Inflammatory macrophage treated with lipopolysaccharide for 4 hours (primary cell): ENCODE measurements around the gene RDH13.
A peak's percentile ranks its signal among the peaks of the same experiment; 100 is the strongest.
"Not testable (repeated sequence)": the region's sequence is repeated elsewhere in the genome, so short reads cannot be mapped to it uniquely, and the experiment has no call there.

ENCODE experiments used
- DNase-seq: peaks from one replicate; pipeline ENCODE4 v3.0.0-alpha.2; 2020

RDH13 gene

DNA sequence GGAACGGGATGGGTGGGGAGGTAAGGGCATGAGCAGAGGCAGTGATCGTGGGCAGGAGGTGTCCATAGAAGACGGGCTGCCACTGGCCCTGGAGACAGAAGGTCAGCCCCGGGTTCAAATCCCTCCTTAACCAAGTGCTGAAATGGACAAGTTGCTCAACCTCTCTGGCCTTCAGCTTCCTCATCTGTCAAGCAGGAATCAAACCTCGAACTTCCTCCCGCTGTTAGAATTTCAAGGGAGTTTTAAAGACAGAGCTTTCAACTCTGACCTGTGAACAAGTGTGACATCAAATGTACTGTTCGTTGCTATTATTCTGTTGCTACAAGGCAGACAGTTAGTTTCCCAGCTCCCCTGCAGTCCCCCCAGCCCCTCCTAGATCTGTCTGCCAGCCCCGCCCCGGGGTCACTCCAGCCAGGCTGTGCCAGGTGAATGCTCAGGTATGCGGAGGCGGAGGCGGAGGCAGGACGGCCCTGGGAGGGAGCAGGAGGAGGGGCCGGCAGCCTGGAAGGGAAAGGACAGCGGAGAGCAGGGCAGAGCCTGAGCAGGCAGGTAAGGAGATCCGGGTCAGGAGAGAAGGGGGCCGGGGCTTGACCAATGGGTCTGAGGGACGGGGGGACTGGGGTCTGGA, 12.5 kb upstream of the RDH13 start, which contains the start of gene EPS8L1:
Gene EPS8L1 (plus strand): TSS at position 499 of the 628 bp plus-strand sequence. CDS start 576 bp downstream, outside the sequence.
- DNase-seq = peak; percentile 75

DNA sequence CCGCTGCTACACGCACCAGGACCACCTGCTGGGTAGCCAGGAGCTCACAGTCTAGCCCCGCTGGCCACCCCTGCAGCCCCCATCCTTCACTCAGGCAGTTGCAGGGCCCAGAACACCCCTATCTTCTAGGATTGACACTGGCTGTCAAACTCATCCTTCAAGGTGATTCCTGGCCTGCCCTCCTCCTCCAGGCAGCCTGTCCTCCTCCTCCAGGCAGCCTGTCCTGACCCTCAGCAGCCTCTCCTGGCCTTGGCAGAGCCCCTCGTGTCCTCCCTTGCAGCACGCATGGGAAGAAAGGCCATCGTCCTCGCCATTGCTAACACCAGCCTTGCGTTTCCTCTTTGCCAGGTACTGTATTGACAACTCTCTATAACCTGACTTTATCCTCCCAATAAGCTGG, 9.0 kb upstream of the RDH13 start:
- no peak for DNase-seq

DNA sequence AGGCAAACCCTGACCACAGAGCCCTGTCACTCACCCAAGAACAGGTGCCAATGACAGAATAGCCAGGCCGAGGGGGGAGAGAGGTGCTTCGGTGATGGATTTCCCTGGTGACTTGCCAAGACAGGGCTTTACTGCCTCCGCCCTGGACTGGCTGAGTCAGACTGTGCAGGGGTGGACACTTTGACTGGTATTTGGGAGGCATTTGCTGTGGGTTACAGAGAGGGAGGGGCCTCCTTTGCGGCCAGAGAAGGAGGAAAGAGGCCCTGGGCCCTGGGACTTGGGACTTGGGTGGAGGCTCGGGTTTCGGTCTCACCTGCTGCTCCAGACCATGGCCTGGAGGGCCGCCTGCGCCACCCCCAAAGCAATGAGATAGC, 8.2 kb upstream of the RDH13 start:
- DNase-seq = peak; percentile 54

DNA sequence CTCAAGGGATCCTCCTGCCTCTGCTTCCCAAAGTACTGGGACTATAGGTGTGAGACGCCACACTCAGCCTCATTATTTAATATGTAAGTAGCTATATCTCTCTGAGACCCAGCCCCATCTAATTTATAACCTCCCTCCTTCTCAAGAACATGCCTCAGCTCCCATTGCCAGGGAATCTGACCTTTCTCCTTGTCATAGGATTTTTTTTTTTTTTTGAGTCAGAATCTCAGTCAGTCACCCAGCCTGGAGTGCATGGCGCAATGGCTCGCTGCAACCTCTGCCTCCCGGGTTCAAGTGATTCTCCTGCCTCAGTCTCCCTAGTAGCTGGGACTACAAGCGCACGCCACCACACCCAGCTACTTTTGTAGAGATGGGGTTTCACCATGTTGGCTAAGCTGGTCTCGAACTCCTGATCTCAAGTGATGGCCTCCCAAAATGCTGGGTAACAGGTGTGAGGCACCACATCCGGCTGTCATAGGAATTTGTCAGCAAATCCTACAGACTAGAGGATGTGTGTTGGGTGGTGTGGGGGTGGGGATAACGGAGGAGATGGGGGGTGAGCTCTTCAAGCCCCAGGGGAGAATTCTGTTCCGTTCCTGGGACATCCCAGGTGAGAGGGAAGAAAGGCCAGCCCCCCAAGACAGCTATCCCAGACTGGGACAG, 7.6 kb upstream of the RDH13 start:
- DNase-seq = no peak

DNA sequence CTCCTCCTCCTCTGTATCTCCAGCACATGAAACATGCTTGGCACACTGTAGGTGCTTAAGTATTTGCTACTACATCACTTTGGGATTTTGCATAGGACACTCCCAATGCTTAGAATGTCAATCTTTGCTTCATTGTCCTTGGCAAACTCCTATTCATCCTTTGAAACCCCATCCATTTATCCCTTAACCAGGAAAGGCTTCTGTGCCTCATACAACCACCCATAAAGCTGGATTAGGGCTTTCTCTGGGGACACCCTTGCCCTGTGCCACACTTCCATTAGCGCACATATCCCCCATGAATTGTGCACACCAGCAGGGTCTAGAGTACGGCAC, 6.9 kb upstream of the RDH13 start:
- no peak for DNase-seq

DNA sequence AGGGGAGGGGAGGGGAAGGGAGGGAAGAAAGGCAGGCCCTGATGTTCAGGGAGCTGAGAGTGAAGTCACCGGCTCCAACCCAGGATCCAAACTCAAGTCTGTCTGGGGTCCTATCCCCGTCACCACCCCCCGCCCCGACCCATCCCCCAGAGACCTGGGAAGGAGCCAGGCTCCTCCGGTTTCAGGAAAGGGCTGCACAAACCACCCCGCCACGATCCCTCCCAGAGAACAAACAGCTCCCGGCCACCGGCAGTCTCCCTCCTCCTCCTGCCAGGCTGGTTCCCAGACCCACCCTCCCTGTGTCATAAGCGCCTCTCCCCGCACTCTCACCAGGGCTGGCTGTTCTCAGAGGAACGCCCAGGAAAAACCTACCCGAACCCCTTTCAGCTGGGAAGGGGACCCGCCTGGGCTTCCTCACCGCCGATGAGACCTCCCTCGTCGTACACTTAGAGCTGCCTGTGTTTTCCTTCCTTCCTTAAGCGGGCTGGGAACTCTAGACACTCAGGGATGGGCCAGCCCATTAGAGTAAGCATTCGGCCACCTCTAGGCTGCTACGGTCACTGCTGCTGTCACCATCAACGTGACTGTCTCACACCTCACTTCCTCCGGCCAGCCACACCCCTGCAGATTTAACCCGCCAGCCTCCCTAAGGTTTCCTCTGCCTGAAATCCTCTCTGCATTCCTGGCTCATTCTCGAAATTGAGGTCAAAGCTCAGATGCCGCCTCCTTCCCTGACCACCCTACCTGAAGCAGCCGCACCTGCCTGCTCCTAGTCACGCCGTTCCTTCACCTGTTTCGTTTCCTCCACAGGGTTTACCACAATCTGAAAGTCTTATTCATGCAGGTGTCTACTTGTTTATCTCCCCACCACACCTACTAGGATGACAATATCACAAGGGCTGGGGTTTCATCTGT, 6.3 kb upstream of the RDH13 start:
- peak; percentile 47 for DNase-seq

DNA sequence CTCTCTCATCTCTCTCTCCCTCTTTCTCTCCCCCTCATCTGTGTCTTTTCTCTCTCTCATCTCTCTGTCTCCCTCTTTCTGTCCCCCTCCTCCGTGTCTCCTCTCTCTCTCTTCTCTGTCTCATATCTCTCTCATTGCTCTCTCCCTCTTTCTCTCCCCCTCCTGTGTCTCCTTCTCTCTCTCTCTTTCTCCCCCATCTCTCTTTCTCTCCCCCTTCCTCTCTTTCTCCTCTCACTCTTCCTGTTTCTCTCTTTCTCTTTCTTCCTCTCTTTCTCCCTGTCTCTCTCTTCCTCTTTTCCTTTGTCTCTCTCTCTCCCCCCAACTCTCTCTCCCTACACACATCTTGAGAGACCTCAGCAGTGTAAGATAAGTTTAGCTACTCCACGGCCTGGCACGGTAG, 4.9 kb upstream of the RDH13 start:
- DNase-seq = no peak

DNA sequence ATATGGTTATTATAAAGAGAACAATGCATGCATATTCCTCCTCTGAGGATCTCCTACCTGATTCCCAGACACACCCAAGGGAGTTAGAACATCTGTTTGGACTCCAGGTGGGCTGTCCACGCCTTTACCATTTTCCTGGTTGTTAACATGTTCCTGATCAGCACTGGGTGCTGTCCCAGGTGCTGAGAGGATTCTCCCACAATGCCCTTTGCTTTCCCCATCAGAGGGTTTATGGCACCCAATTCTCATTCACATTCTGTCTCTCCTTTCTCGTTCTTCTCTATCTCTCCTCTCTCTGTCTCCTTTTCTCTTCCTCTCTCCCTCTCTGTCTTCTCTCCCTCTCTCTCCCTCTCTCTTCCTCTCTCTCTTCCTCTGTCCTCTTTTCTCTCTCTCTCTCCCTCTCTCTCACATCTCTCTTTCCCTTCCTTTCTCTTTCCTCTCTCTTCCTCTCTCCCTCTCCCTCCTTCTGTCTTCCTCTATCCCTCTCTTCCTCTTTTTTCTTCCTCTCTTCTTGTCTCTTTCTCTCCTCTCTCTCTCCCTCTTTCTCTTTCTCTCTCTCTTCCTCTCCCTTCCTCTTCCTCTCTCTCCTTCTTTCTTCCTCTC, 3.3 kb upstream of the RDH13 start:
- DNase-seq = no peak

DNA sequence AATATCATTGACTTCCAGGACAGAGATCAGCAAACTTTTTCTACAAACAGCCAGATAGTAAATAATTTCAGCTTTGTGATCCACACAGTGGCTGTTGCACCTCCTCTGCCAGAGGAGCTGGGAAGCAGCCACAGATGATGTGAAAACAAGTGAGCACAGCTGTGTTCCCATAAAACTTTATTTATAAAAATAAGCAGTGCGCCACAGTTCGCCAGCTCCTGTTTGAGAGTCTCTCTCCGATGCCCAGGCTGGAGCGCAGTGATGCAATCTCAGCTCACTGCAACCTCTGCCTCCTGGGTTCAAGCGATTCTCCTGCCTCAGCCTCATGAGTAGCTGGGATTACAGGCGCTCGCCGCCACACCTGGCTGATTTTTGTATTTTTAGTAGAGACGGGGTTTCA, 2.6 kb upstream of the RDH13 start:
- DNase-seq = not testable (repeated sequence)

DNA sequence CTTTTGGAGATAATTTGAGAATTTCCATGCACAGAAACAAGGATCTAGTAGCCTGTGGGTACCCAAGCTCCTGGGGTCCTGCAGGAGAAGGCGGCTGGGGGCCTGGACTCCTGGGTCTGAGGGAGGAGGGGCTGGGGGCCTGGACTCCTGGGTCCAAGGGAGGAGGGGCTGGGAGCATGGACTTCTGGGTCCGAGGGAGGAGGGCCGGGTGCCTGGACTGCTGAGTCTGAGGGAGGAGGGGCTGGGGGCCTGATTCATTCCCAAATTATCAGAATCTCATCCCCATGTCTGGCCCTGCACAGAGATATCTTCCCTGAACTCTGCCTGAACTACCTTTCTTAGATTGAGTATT, 520 bp upstream of the RDH13 start:
- DNase-seq = no peak

DNA sequence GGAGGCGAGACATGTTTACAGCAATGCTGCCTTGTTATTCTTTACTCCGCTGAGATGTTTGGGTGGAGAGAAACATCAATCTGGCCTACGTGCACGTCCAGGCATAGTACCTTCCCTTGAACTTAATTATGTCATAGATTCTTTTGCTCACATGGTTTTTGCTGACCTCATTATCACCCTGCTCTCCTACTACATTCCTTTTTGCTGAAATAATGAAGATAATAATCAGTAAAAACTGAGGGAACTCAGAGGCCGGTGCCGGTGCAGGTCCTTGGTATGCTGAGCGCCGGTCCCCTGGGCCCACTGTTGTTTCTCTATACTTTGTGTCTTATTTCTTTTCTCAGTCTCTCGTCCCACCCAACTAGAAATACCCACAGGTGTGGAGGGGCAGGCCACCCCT, 2.7 kb downstream of the RDH13 start:
- not testable (repeated sequence) for DNase-seq

DNA sequence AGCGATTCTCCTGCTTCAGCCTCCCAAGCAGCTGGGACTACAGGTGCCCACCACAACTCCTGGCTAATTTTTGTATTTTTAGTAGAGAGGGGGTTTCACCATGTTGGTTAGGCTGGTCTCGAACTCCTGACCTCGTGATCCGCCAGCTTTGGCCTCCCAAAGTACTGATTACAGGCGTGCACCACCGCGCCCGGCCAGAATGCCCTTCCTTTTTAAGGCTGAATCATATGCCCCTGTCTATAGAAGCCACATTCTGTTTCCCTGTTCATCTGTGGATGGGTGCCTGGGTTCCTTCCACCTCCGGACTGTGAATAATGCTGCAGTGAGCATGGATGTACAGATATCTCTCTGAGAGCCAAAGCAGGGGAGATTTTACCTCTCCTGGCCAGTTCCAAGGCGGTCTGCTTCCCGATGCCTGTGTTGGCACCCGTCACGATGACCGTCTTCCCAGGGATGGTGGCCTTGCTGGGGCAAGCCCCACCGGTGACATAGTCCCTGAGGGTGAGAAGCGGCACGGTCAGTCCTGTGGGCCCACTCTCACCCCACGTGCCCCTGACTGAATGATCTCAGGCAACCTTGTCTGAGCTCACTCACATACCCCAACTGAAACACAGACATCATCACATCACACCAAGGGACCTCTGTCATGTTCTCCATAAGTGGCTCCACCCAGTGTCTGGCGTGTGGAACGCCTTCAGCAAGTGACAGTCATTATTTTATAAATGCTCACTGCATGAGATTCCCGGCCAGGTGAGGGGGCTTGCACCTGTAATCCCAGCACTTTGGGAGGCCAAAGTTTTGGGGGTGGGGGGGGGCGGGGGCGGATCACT, 4.0 kb downstream of the RDH13 start:
- peak; percentile 24 for DNase-seq

DNA sequence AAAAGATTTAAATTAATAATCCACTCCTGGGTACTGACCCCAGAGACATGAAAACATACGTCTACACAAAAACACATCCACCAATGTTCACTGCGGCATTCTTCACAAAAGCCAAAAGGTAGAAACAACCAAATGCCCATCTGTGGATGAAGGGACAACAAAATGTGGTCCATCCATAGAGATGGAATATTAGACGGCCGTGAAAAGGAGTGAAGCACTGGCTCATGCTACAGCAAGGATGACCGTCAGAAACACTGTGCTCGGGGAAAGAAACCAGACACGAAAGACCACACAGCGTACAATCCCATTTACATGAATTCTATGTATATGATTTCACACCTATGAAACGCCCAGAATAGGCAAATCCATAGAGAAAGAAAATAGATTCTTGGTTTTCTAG, 6.1 kb downstream of the RDH13 start:
- DNase-seq = no peak

DNA sequence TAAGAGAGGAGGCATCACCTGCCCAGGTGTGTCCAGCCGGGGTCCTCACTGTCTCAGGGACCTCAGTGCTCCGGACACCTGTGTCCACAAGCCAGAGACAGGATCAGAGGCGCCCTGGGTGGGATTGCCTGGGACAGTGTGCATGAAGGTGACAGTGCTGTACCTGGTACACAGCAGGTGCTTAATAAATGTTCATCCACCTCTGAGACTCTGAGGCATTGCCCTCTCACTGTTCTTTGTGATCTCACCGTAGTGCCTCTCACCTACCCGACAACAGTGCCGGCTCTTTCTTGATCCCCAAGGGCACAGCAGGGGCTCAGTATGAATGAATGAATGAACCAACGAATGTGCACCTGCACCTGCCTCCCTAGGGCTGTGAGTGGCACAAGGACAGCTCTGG, 9.2 kb downstream of the RDH13 start:
- DNase-seq = no peak

DNA sequence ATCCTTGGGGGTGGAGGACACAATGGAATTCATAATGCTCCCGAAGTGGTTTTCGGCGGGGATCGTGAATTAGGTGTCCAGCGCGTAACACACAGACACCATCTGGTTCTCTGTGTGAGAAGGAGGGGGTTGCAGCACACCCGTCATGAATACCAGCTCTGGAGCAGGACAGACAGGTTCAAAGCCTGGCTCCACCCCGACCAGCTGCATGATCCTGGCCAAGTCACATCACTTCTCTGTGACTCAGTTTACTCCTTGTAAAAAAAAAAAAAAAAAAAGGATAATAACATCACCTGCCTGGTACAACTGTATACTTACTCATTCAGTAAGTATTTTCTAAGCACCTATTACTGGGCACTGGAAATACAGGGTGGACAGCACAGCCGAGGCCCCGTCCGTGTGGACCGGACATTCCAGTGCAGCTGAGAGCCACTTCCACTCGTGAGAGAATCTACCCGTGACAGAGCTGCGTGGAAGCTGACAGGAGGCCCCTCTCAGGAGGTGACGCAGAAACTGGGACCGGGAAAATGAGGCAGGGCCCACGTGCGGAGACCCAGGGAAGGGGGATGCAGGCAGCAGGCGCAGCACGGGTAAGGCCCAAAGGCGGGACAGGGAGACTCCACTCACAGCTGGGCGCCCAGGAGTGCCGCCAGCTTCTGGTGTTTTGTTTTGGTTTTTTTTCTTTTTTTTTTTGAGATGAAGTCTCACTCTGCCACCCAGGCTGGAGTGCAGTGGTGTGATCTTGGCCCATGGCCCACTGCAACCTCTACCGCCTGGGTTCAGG, 12.0 kb downstream of the RDH13 start:
- DNase-seq = no peak

DNA sequence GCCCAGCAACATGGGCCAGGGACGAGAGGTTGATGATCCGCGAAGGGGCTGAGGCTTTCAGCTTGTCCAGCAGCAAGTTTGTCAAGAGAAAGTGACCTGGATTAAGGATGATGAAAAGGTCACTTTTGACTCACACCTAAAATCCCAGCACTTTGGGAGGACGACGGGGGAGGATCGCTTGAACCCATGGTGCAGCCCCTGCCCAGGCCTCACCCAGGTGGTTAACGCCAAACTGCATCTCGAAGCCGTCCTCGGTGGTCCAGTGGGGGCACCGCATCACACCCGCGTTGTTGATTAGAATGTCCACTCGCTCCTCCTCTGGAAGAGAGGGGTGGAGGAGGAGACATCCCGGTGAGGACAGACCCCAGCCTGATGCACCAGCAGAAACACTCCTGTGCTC, 14.5 kb downstream of the RDH13 start:
- DNase-seq = no peak

DNA sequence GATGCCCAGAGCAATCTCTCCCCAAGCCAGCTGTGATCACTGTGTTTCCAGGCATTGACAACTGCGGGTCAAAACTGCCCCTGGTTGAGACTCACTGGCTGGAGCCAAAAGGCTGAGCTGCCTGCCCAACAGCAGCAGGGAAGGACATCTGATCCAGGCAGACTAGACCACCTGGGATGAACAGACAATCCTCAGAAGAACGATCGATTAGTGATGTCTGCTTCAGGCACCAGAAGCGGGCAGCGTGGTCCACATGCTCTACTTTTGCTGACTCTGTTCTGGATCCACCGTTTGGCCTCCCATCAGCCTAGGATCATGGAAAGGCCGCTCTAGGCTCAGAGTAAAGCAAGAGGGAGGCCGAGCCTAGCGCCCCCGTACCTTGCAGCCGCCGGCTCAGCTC, 15.0 kb downstream of the RDH13 start:
- DNase-seq = no peak

DNA sequence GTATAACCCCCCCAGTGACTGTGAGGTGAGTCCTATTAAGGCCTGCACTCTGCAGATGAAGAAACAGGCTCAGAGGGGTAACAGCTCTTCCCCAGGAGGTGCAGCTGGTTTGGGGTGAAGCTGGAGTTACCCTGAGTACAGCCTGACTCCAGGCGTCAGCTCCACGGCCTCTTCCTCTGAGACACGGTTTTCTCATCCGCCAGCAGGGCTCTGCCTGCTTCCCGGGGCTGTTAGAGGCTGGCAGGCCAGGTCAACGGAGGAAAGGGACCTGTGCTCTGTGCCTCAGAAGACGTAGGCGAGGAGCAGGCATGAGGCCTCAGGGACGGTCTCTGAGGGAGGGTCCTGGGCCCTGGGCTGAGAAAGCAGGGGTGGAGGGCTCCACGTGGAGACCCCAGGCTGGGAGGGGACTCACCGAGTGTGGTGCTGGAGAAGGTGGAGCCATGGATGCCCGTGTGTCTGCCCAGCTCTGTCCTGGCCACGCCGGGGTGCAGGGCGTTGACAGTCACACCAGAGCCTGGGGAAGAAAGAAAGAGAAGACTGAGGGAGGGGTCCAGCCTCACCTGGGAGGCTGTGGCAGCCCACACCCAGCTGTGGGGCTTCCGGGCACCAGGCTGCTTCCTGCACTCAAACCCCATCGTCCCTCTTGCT, 15.8 kb downstream of the RDH13 start:
- DNase-seq = no peak

DNA sequence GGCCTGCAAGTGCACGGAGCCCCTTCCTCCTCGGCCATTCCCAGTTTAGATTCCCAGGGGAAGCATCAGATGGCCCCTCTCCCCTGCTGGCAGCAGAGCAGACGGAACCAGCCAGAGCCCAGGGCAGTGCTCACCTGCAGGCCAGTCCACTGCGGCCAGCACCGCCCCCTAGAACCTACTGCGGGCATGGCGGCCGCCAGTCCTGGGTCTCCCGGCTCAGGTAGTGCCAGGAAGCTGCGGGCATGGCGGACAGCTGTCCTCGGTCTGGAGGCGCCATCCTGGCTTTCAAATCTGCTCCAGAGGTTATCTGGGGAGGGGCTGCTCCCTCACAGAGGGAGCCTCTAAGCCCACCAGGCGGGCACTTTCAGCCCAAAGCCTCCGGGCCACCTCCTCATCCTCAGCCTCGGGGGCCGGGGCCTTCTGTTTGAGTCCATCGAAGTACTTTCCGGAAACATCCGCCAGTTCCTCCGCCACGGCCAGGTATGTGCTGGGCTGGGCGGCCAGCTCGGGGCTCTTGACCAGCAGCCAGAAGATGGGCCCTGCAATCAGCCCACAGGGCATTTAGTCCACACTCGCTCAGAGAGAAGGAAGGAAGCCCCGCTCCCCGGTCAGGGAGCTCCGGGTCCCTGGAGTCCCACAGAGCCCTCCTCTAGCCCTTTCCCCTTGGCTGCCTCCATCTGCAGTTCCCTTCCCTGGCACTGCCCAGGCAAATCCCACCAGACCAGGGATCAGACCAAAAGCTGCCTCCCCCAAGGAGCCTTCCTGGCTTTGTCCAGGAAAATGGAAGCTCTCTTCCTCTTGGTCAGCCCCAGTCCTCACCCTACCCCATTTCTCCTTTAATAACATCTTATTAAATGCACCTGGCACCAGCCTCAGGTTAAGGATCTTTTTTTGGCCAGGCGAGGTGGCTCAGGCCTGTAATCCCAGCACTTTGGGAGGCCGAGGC, 17.9 kb downstream of the RDH13 start:
- no peak for DNase-seq

DNA sequence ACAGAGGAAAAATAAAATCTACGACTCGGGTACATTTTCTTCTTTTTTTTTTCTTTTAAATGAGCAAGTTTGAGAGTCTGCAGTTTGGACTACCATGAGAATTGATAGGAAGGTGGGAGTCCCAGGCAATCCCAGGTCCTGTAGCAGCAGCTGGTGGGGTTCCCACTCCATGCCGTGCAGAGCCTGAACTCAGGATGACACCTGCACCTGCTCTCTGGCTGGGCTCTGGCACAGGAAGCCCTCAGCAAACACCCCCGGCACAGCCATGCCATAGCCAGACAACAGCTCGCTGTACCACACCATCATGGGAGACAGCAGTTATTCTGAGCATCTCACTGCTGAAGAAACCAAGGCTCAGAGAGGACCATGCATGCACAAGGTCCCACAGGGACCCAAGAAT, 18.7 kb downstream of the RDH13 start:
- DNase-seq = no peak
